EL (cell line): ENCODE results near the gene TMEM242.

ENCODE experiments used
- DNase-seq: peaks from one replicate; pipeline ENCODE4 v3.0.0-alpha.2; 2016

The TMEM242 gene

DNA sequence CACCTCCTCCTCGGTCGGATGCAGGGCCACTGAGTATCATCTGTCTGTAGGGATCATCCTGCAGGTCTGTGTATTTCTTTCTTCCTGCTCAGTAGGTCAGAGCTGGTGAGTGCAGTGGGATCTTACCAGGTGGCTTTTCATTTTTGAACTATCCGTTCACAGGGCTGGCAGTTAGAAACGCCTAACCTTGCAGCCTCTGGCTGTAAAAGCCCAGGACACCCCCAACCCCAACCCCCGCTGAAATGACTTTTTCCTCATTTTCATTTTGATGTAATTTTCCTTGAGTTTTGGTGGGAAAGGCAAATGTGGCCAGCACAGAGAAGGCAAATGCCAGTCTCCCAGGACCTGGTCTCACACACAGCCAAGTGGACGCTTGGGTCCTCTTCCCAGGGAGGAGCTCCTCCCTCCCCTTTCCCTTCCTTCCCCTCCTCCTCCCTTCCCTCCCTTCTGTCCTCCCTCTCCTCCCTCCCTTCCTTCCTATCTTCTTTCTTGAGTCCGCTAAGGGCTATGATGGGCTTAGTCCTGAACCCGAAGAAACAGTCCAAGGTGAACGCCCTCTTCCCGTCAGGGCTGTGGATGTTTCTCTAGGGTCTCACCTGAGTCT, 36.0 kb downstream of the TMEM242 start:
- no peak for DNase-seq

DNA sequence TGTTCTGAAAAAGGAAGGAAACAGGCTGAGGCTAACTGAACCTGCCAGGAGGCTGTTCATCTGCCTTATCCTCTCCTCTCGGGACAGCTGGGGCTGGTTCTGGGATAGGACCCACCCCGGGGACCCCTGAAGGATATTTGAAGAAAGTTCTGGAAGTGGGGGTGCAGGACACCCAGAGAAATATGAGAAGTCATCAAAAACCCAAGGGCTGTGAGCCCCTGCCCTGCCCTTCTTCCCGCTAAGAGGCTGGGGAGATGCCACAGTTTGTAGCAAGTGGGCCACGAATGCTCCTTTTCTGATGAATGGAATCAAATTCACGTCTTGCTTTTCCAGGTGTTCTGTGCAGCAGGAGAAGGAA, 37.9 kb downstream of the TMEM242 start:
- DNase-seq, result no peak

- DNase-seq, result no peak
These were observed 38.4 kb downstream of the TMEM242 start for GRCh38 chr6:157284738-157285421.

DNA sequence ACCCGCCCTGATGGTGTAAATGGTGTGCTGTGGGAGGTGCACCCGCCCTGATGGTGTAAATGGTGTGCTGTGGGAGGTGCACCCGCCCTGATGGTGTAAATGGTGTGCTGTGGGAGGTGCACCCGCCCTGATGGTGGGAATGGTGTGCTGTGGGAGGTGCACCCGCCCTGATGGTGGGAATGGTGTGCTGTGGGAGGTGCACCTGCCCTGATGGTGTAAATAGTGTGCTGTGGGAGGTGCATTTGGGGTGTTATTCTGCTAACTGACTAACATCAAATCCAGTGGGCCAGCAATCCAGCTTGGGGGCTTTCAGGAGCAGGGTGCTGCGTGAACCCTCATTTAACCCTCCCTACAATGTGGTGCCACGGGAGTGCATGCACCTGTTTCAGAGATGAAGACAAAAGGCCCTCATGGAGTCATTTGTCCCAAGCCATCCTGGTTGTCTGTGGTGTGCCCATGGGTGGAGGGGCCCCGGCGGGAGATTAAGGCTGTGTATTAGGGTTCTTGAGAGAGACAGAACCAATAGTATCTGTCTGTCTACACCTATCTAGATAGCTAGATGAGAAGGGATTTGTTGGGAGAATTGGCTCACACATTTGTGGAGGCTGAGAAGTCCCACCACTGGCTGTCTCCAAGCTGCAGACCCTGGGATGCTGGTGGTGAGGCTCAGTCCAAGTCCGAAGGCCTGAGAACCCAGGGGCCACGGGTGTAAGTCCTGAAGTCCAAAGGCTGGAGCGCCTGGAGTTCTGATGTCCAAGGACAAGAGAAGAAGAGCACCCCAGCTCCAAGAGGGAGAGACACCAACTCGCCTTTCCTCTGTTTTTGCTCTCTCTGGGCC, 39.2 kb downstream of the TMEM242 start:
- no peak for DNase-seq

- DNase-seq, result no peak
These were observed 39.9 kb downstream of the TMEM242 start for GRCh38 chr6:157283330-157283898.

- no peak for DNase-seq
These were observed 41.0 kb downstream of the TMEM242 start for GRCh38 chr6:157282284-157282683.

DNA sequence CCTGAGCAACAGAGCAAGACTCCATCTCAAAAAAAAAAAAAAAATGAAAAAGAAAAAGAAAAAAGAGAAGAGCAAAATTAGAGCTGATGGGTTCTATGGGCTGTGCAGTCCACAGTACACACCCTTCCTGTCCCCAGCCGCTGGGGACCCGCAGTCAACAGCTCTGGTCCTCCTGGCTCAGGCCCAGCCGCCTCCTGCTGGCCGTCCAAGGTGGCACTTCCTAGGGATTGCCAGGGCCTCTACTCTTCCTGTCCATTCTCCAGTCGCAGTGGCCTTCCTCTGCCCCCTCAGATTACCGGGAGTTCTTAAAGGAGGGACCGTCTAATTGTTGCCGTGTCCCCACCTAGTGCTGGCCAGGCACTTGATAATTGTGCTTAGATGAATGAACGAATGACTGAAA, 41.7 kb downstream of the TMEM242 start:
- no peak for DNase-seq

- DNase-seq, result no peak
These were observed 42.4 kb downstream of the TMEM242 start for GRCh38 chr6:157280947-157281346.

DNA sequence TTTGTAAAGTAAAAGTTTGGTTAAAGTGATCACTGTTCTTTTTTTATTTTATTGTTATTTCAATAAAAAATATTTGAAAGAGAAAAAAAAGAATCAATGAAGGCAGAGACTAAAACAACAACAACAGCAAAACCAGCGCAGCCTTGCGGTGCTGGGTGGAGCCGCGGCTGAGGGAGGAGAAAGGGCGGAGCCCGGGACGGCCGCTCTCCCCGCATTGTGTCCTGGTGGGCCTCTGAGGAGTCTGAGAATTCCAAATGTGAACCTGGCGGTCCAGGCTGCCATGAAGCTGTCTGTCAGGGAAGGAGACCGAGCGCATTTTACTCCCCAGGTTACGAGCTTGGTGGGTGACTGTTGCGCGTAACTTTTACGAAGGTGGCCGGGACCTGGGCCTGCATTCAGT, 43.2 kb downstream of the TMEM242 start:
- no peak for DNase-seq

DNA sequence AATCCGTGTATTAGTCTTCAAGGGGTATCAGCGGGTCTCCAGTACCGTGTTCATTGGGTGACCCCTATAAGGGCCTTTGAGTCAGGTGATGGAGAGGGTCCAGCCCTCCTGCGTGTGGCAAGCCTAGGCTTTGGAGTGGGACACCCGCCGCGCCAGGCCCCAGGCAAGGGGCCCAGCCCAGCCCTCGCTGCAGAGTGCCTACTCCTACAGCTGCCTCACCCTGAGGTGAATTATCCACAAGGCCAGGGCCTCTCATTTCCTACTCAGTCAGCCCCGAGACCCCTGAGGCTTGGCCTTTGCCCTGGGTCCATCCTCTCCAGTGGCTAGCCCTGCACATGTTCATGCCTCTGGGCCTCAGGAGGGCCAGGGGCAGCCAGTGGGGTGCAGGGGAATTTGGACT, 45.1 kb downstream of the TMEM242 start:
- no peak for DNase-seq

GRCh38 chr6:157276731-157277130, 46.6 kb downstream of the TMEM242 start:
- DNase-seq, result no peak

DNA sequence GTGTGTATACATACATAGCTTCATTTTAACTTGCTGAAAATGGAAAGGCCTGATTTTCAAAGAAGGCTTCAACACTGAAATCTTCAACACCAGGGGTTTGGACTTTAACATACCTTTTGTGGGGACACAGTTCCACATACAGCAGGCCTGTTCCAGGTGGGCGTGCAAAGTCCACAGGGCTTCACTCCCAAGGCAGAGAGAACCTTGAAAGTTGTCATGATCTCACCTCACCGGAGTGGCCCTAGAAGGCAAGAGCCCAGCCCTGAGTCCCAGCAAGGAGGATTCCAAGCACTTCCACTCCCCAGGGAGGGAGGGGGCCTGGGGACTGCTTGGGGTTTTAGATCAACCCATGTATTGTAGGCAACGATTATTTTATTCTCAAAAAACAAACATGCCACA, 47.2 kb downstream of the TMEM242 start:
- DNase-seq, result no peak

DNA sequence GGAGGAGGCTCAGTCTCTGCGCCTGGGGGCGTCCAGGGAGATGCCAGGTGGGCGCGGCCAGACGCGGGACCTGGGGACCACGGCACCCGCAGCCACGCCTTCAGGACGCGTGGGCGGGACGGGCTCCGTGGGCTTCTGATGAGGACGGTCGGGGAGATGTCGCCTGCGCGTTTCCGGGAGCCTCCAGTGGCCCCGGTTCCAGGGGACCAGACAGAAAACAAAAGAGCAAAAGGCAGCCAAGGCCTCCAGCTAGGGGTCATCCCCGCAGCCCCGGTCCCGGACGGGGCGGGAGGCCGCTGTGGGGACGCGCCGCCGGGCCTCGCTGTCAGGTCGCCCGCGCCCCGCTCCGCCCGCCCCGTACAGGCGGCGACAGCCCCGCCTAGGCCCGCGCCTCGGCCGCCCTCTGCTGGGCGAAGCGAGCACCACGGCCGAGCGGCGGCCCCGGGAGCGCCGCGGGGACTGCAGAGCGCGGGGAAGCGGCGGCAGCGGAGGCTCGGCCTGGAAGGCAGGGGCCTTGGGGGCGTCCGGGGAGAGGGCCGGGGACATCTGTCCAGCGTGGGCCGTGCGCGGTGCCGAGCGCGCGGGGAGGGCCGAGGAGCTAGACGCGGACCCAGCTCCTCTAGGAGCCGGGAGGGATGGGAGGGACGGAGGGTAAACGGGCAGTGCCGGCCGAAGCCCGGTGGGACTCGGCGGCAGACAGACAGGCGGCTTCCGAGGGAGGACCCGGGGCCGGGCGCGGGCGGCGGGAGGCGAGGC, 48.7 kb downstream of the TMEM242 start:
- peak; percentile 72 for DNase-seq

DNA sequence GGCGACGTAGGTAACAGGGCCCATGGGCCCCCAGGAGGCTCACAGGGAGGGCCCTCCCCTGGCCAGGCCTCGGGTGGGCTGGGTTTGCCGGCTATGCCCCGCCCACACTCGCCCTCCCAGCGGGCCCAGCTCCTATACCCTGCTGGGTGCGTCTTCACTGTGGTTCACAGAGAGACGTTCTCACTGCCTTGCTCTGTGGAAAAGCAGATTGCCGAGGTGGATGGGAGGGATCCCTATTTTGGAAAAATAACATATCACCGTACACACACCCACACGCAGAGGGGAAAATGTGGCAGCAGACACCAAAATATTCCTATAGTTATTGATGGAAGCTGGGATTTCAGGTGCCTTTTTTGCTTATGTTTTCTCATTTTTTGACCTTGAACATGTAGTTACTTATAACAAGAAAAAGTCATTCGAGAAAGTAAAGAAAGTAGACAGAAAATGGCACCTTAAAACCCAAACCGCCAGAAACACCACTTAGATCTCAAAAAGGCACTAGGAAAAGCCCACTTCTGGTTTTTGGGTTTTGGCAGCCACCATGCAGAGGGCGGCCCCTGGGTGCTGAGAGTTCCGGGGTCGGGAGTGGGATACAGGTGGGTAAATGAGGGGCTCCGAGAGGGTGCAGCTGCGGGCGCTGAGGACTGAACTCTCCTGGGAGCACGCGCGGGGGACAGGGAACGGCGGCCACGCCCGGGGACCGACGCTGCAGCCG, 49.4 kb downstream of the TMEM242 start:
- DNase-seq, result no peak

DNA sequence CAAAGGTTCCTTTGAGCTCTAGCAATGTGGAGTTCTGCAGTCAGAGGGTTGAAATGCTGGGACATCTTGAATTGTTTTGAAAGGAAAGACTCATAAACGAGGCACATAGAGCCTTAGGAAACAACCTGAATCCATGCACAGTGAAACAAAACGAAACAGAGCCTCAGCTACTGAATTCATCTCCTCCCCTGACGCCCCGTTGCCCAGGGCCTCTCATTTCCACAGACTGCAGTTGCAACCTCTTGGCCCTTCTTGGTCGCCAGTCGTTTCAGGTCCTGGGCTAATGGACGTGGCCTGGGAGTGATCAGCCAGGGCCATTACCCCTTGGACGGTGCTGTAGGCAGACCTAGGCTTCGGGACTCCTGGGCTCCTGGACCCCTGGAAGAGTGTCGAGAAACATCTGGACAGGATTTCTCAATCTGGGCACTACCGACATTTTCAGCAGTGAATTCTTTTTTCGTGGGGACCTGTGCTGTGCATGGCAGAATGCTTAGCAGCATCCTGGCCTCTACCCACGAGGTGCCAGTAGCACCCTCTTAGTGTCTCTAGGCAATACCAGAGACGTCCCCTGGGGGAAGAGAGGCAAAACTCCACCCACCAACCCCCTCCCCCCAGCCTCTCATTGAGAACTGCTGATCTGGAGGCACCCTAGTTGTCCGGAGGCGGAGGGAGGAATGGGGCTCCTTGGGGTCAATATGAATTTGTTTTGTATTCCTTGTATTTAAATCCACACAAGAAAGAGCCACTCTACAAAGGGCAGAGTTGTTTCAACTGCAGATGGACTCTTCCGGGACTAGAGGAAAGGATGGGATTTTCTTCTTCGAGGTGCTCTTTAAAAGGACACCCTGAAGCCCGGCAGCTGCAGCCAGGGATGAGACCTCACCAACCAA, 50.2 kb downstream of the TMEM242 start:
- DNase-seq, result no peak

- no peak for DNase-seq
These were observed 50.9 kb downstream of the TMEM242 start for GRCh38 chr6:157272372-157272771.

DNA sequence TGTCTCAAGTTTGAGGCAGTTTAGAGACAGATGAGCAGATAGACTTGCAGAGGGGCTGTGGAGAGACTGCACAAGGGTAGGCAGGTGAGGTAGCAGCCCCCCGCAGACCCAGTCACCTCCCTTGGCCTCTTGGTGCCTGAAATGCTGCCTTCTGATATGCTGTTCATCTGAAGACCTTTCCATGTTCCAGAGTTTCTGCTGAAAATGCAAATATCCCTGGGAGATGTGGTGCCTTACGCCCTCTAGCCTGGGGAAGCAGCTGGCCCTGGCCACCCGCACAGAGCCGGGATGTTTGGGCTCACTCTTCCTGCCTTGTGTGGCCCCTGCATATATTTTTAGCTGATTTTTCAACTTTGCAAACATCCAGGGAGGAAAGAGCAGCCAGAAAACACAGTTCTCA, 51.4 kb downstream of the TMEM242 start:
- no peak for DNase-seq

- no peak for DNase-seq
These were observed 51.9 kb downstream of the TMEM242 start for GRCh38 chr6:157271441-157271840.

- DNase-seq, result no peak
These were observed 52.4 kb downstream of the TMEM242 start for GRCh38 chr6:157270916-157271315.

GRCh38 chr6:157270308-157270707, 53.0 kb downstream of the TMEM242 start:
- no peak for DNase-seq

GRCh38 chr6:157269261-157269794, 54.0 kb downstream of the TMEM242 start:
- peak; percentile 16 for DNase-seq
